Testis (tissue), 3 donors: ENCODE measurements around the gene FCRL6. TPM values are rescaled to one million over a fixed set of nuclear protein-coding genes. Genes with fewer than 3 reads are reported as not detected.

Experiments
- DNase-seq: peaks from one replicate; pipeline ENCODE4 v3.0.0-alpha.2; 2019
- H3K27ac ChIP-seq, 2 donors: fragments of 200-600 bp; sonication (generic); one replicate each; pipeline ENCODE4 v1.5.1; 2019
- H3K27me3 ChIP-seq: fragments of 200-600 bp; sonication (generic); one replicate; pipeline ENCODE4 v1.5.1; 2019
- H3K36me3 ChIP-seq: fragments of 200-600 bp; sonication (generic); one replicate; pipeline ENCODE4 v1.5.1; 2017; ENCODE audit warnings: low read depth; ENCODE audit errors: missing control alignments
- H3K4me1 ChIP-seq: fragments of 200-600 bp; sonication (generic); one replicate; pipeline ENCODE4 v1.5.1; 2019
- H3K4me3 ChIP-seq, 2 donors: fragments of 200-600 bp; sonication (generic); one replicate each; pipeline ENCODE4 v1.5.1; 2017 to 2019
- H3K9me3 ChIP-seq: fragments of 200-600 bp; sonication (generic); one replicate; pipeline ENCODE4 v1.5.1; 2017
- CTCF ChIP-seq, 3 experiments: fragments of 450-650 bp in 2 of 3; fragments of 200-600 bp in 1 of 3; sonication (generic) in 1 of 3; IDR thresholded peaks; one replicate each; pipeline ENCODE4 v1.5.1; 2016 to 2019; ENCODE audit warnings: antibody characterized with exemption in 3 of 3, mild to moderate bottlenecking in 2 of 3, moderate library complexity in 1 of 3
- POLR2A ChIP-seq: fragments of 450-650 bp; IDR thresholded peaks from one replicate; pipeline ENCODE4 v1.6.1; 2017; ENCODE audit warnings: antibody characterized with exemption, mild to moderate bottlenecking, moderate library complexity
- WGBS, 2 donors: methylation state at CpG; one replicate each; pipeline ENCODE4 v1.1.5; 2018; 5-methylcytosine and 5-hydroxymethylcytosine counted together
- intact Hi-C: fragments of 100-400 bp; cut with DNase I; formaldehyde crosslinking; loops from one replicate; pipeline ENCODE4 v1.15.1; 2023; ENCODE audit warnings: low total_unique reads
- polyA plus RNA-seq: library from polyadenylated mRNA; stranded (reverse); fragments of 350-450 nt; fragmentation: Illumina TruSeq; extraction: RNeasy Lipid Tissue Mini Kit (QIAGEN cat#74804); gene quantifications from one replicate; pipeline ENCODE4 v1.2.3, GENCODE V29; 2014; ENCODE audit warnings: low read depth, low replicate concordance; ENCODE audit not compliant: insufficient read depth
- total RNA-seq, 2 donors: library from RNA; depleted of rRNA; stranded (reverse); fragments of >200 nt; gene quantifications; one replicate each; pipeline ENCODE4 v1.2.3, GENCODE V29; 2016

The FCRL6 gene
- total and polyA plus RNA-seq, 3 donors from 2014 or later, result 0.56 to 1.3 TPM; not detected in 1

GRCh38 chr1:159838715-159839114, 36.6 kb downstream of the FCRL6 start:
- DNase-seq, result no peak
- intact Hi-C loops, result no loop called here
- no peak overlapping the region for H3K4me3 ChIP-seq
- TF ChIP-seq POLR2A (no peak), CTCF (IDR thresholded peaks at IDR 0.05) (no peak)
- no peaks in the 10 kb centered on the region for H3K9me3 ChIP-seq
- H3K27ac ChIP-seq, result no peak overlapping the region
- H3K36me3 ChIP-seq, result no peaks in the 10 kb centered on the region
- WGBS, 2 donors, result 85 to 88% methylated on average over 1 of the region's 1 CpG
- H3K27me3 ChIP-seq, result no peaks in the 10 kb centered on the region
- no peaks in the 10 kb centered on the region for H3K4me1 ChIP-seq

GRCh38 chr1:159839116-159839849, 37.1 kb downstream of the FCRL6 start:
- Histone ChIP-seq H3K36me3 (no peaks in the 10 kb centered on the region), H3K27me3 (no peaks in the 10 kb centered on the region), H3K4me1 (no peaks in the 10 kb centered on the region), H3K4me3 (no peak overlapping the region), H3K9me3 (no peaks in the 10 kb centered on the region), H3K27ac (no peak overlapping the region)
- intact Hi-C loops, result no loop called here
- TF ChIP-seq CTCF (IDR thresholded peaks at IDR 0.05) (no peak), POLR2A (no peak)
- DNase-seq, result no peak
- 88 to 92% methylated on average over 5 of the region's 5 CpGs for whole genome bisulfite sequencing, 2 donors

- no peak overlapping the region for H3K4me3 ChIP-seq
- H3K27me3 ChIP-seq, result no peaks in the 10 kb centered on the region
- no peaks in the 10 kb centered on the region for H3K36me3 ChIP-seq
- H3K4me1 ChIP-seq, result no peaks in the 10 kb centered on the region
- WGBS, 2 donors, result 76 to 78% methylated on average over 2 of the region's 2 CpGs
- DNase-seq, result no peak
- intact Hi-C loops, result no loop called here
- no peaks in the 10 kb centered on the region for H3K9me3 ChIP-seq
- TF ChIP-seq CTCF (IDR thresholded peaks at IDR 0.05) (no peak), POLR2A (no peak)
- no peak overlapping the region for H3K27ac ChIP-seq
Measured at GRCh38 chr1:159841749-159842148, 39.6 kb downstream of the FCRL6 start.

- no peak for TF ChIP-seq POLR2A
- no peak for TF ChIP-seq CTCF (IDR thresholded peaks at IDR 0.05)
- H3K4me3 ChIP-seq, result no peak overlapping the region
- no peak for DNase-seq
- WGBS, 2 donors, result 81 to 99% methylated on average over 4 of the region's 4 CpGs
- H3K4me1 ChIP-seq, result no peaks in the 10 kb centered on the region
- intact Hi-C loops, result no loop called here
- H3K36me3 ChIP-seq, result no peaks in the 10 kb centered on the region
- H3K27me3 ChIP-seq, result no peaks in the 10 kb centered on the region
- H3K9me3 ChIP-seq, result no peaks in the 10 kb centered on the region
- H3K27ac ChIP-seq, result no peak overlapping the region
Measured at GRCh38 chr1:159843459-159843858, 41.3 kb downstream of the FCRL6 start.
